GM21825 (cell line): ENCODE measurements around the gene SNX24.

Source experiments
- ATAC-seq: cut with Tn5 transposase; IDR thresholded peaks from one replicate; pipeline ENCODE4 v1.9.1; 2021; ENCODE audit warnings: mild to moderate bottlenecking, moderate library complexity; ENCODE audit not compliant: unreplicated experiment

Gene SNX24

DNA sequence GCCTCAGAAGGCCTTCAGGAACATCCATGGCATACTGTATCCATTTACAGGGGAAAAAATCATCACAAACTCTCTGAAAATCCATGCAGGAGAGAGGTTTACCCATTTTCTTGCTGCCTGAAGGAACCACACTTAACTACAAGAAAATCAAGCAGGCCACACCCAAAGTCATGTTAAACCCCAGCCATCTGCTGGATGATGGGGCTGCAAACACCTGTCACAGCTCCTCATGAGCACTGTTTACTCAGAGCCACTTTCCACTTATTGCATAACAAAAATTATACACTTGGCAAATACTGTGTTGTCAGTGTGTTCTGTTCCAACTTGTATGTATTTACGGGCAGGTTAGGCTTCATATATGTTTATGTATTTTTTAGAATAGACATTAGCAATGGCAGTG, 155.3 kb downstream of the SNX24 start:
- no peak for ATAC-seq

DNA sequence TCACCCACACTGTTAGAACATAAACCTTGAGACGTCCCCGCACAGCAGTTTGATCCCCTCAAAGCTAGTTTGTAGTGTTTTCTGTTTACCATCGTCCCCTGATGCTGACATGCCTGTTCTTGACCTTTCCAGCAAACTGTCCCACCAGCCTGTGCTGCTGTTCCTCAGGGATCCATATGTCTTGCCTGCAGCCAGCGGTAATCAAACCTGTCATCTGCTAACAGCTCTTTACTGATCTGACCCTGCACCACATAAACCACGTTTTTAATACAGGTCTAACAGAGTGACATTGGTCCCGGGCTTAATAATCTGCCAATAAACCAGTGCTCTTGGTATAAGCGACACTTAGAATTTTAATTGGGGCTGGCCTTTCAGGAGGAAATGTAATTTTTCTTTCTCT, 156.4 kb downstream of the SNX24 start:
- no peak for ATAC-seq

DNA sequence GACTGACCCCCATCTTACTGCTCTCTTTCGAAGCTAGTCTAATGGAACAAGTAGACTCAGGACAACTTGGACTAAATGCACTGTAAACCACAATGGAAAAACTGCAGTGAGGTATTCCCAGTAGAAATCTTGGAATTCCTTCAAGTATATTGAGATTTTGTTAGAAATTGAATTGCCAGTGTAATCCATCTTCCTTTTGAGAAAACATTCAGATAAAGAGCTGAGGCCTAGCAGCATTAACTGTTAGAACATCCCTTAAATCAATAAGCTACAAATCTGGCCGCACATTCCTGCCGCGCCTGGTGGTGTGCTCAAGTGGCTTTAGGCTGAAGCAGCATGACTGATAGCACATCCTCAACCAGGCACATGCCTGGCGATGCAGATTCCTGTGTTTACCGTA, 161.8 kb downstream of the SNX24 start:
- no peak for ATAC-seq

DNA sequence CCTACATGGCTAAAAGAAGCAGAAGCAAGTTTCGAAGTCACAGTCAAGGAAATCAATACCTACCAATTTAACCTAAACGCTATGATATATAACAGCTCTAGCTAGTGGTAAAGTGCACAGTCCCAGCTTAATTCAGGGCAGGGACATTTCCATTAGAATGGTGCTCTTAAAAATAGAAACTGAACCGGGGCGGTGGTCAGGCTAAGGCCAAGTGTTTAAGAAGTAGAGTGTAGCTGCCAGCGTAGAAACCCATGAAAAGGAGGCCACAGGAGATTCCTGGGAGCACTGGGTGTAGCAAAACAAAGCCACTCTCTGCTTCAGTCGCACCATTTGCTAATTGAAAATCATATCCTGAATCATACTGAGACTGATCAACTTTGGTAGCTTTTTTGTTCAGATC, 162.3 kb downstream of the SNX24 start:
- ATAC-seq = no peak

DNA sequence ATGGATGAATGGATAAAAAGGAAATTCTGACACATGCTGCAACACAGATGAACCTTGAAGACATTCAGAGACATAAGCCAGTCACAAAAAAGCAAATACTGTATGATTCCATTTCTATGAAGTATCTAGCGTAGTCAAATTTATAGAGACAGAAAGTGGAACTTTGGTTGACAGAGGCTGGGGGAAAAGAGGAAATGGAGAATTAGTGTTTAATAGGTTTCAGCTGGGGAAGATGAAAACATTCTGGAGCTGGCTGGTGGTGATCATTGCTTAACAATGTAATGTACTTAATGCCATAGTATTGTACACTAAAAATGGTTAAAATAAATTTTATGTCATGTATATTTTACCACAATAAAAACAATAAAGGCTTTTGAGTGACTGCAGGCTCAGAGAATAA, 166.9 kb downstream of the SNX24 start:
- ATAC-seq = no peak

DNA sequence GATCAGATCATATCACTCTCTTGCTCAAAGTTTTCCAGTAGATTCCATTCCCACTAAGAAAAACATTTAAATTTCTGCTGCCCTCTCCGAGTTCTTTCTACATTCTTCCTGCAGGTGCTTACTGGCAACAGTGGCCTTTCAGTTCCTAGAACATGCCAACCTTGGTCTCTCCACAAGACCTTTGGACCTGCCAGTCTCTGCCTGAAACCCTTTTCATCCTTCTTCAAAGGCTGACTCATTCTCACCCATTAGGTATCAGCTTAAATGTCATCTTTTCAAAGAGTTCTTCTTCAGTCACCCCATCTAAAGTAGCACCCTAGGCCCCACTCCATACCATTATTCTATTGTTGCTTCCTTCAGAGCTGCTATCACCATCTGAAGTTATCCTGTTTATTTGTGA, 169.3 kb downstream of the SNX24 start:
- ATAC-seq = no peak

DNA sequence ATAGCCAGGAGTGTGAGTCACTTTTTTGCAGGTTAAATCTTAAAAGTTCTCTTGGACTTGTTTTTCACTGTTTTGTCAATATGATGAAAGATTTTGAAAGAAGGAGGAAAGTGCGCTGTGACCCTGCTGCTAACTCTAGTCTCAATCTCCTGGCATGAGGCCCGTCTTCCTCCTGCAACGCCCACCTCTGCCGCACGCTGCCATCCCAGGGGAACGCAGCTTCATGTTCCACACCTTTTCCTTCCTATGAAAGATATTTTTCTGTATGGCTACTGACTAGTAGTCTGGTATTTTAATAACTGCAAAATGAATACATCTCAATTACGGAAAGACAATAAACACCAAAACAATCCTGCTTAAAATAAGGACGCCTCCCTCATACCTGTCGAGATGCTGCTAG, 182.8 kb downstream of the SNX24 start:
- ATAC-seq = no peak

DNA sequence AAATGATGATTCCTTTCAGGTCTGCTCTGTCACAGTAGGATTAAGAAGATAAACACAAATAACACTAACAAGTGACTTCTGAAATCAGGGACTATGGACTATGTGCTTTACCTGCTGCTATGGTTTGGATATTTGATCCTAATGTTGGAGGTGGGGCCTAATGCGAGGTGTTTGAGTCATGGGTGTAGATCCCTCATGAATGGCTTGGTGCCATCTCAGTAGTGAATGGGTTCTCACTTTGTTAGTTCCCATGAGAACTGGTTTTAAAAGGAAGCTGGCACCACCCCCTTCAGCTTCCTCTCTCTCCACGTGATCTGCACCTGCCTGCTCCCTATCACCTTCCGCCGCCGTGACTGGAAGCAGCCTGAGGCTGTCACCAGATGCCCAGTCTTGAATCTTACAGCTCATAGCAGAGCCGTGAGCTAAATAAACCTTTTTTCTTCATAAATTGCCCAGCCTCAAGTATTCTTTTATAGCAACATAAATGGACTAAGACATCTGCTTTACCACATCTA, 187.8 kb downstream of the SNX24 start:
- no peak for ATAC-seq

DNA sequence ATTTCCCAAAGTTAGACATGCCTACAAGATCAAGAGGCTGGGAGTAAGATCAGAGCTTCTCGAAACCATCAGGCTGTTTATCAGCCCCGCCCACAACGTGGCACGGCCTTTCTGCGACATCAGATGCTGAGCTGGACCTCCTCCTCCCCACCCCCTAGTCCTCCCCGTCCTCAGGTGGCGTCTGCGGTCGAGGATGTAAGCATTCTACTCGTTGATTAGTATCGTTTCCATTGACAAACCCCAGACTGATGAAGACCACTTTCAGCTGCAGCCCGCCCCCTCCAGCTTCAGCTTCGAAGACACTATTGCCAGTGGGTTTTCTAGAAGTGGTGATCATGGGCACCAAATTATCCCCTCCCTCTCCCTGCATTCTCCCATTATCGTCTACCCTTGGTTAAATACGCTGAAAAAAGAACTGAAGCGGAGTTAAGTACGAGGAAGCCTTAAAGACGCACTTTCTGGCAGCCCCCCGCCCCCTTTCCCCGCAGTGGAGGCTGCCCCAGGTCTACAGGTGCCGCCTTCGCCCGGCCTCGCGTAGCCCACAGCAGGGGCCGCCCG, 190.0 kb downstream of the SNX24 start:
- peak; percentile 40 for ATAC-seq

DNA sequence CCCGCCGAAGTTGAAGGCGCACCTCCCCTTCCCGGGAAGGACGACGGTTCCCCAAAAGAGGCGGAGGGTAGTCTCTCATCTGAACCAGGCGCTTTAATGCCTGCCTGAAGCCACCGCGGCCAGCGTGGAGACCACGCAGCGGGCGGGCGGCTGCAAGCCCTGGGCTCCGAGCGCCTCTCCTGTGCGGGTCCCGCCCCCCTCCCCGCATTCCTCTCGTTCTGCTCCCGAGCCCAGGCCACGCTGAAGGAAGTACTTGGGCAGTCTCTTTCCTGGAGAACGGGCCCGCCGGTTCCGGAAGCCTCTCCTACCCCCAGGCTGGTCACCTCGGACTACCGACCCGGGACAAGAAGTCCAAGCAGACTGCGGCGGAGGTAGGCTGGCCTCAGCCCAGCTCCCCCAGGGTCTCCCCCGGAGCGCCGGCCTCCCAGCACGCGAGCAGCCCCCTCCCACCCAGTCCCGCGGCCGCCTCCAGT, 190.5 kb downstream of the SNX24 start:
- ATAC-seq = peak; percentile 26

DNA sequence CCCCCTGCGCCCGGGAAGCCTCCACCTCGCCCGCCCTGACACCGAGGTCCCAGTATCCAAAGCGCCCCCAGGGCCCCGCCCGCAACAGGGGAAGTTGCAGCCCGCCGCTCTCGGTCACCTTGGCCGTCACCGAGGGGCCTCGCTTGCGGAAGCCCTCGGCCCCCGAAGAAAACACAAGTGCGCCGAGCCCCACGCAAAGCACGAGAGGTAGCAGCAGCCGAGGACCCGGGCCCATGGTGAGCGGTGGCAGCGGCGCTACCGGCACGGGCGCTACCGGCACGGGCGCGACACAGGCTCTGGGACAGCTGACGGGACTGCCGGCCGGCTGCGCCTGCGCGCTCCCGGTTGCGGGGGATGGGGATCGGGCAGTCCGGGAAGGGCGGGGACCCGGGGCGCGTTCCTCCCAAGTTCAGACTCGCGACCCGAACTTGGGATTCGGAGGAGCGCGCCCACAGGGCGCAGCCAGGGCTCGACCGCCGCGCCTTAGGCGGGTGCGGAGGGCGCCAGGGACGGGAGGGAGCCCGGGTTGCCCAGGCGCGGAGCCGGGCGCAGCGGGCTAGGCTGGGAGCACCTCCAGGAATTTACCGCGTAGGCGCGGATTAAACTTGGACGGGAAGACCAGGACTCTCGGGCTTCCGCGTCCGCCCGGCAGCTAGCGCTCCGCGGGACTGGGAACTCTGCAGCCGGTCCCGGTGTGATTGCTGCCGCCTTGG, 191.1 kb downstream of the SNX24 start, which contains the start of gene PPIC:
TSS of gene PPIC (minus strand) at position 335 of the 713 bp plus-strand sequence. CDS start at position 235, 100 bp downstream.
- ATAC-seq = peak; percentile 50

DNA sequence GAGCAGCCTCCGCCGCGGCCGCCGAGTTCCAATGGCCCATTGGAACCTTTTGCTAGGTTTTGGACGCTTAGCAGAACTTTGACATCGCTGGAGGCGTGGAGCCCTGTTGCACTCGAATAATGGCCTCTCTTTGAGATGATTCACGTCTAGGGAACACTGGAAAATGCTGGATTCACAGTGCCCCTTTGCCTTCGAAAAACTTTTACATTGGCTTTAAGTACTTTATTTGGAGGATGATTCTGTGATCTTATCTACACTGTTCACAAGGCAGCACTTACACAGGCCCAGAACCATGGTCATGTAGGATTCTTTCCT, 191.6 kb downstream of the SNX24 start:
- no peak for ATAC-seq

DNA sequence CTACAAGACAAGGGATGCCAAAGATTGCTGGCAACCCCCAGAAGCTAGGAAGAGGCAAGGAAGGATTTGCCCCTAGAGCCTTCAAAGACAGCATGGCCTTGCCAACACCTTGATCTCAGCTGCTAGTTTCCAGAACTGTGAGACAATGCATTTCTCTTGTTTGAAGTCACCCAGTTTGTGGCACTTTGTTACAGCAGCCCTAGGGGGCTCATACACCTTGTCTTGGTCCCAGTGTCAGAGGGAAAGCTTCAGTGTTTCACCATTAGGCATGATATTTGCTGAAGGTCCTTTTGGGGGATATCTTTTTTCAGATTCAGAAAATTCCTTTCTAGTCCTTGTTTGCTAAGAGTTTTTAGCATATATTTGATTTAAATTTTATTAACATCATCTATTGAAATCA, 194.3 kb downstream of the SNX24 start:
- ATAC-seq = no peak

DNA sequence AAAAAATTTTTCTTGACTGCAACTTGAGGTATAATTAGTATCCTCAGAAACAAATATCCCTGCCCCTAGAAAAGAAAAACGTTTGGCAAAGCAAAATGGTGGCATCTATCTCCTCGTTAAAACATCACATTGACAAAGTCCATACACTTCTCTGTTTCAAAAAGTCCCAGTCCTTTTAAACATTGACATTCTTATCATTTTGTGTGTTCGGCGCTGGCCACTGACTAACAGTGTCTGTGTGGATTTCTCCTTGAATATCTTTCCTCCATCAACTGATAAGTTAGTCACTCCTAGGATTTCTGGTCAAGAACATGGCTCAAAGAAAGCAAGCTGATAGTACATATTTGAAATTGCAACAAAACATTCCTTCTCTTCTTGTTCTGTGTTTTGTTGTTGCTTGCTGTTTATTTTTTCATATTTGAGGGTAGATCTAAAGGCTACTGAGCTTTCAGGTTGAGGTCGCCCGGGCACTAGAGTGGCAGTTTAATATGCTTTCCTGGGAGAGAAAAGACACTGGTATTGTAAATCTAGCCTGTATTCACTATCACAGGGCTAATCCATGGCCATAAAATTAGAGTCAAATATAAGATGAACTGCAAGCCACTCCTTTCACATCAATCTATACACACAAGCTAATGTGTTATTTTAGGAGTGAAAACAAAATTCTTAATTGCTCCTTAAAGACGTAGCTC, 199.7 kb downstream of the SNX24 start:
- ATAC-seq = no peak

DNA sequence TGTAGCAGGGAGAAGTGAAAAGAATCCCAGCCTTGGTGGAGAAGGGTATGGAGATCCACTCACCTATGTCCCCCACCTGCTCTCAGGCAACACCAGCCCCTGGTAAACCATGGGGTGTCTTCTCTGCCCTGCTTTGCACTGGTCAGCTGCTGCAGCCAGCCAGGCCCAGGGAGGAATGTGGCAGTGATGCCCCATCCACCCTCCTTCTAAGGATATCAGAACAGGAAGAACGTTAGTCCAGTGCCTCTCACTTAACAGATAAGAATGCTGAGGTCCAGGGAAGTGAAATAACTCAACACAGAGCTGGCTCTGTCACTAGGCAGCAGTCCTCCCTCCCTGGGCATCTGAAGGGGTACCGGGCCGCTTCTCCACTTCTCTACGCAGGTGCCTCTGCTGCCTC, 200.8 kb downstream of the SNX24 start:
- no peak for ATAC-seq

DNA sequence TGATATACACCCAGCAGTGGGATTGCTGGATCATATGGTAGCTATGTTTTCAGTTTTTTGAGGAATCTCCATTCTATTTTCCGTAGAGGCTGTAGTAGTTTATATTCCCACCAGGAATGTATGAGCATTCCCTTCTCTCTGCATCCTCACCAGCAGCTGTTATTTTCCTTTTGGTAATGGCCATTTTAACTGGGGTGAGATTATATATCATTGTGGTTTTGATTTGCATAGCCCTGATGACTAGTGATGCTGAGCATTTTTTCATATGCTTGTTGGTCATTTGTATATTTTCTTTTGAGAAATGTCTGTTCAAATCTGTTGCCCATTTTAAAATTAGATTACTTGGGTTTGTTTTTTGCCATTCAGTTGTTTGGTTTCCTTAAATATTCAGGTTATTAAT, 202.3 kb downstream of the SNX24 start:
- ATAC-seq = no peak

DNA sequence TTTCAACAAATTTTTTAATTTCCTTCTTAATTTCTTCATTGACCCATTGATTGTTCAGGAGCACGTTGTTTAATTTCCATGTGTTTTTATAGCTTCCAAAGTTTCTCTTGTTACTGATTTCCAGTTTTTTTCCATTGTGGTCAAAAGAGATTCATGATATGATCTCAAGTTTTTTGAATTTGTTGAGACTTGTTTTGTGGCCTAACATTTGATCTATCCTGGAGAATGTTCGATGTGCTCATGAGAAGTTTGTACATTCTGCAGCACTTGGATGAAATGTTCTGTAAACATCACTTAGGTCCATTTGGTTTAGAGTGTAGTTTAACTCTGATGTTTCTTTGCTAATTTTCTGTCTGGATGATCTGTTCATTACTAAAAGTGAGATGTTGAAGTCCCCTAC, 205.8 kb downstream of the SNX24 start:
- no peak for ATAC-seq
